Right atrium auricular region (tissue), 2 donors: Measurements from ENCODE around the gene DNAAF8. TPM values are rescaled to one million over a fixed set of nuclear protein-coding genes. Genes with fewer than 3 reads are reported as not detected.
"Not testable (repeated sequence)": the region's sequence is repeated elsewhere in the genome, so short reads cannot be mapped to it uniquely, and the experiment has no call there.

Experiments
- DNase-seq: peaks from one replicate; pipeline ENCODE4 v3.0.0-alpha.2; 2019; ENCODE audit warnings: low spot score
- H3K27ac ChIP-seq, 2 donors: fragments of 200-600 bp; sonication (generic); 1 replicate in 1 of 2; 2 replicates in 1 of 2; pipeline ENCODE4 v1.5.1; 2016 to 2019
- H3K27me3 ChIP-seq, 2 donors: fragments of 200-600 bp; sonication (generic); one replicate each; pipeline versions ENCODE4 v1.5.1 to v1.6.0; 2017 to 2019
- H3K36me3 ChIP-seq: fragments of 200-600 bp; sonication (generic); one replicate; pipeline ENCODE4 v1.5.1; 2016
- H3K4me1 ChIP-seq, 2 donors: fragments of 200-600 bp; sonication (generic); one replicate each; pipeline versions ENCODE4 v1.5.1 to v1.6.0; 2017 to 2019
- H3K4me3 ChIP-seq, 2 donors: fragments of 200-600 bp; sonication (generic); 1 replicate in 1 of 2; 2 replicates in 1 of 2; pipeline ENCODE4 v1.5.1; 2017 to 2019; ENCODE audit warnings: mild to moderate bottlenecking in 1 of 2, moderate library complexity in 1 of 2
- H3K9me3 ChIP-seq, 2 donors: fragments of 200-600 bp; sonication (generic); one replicate each; pipeline ENCODE4 v1.5.1; 2019
- CTCF ChIP-seq, 2 donors: fragments of 200-600 bp; sonication (generic); IDR thresholded peaks; one replicate each; pipeline ENCODE4 v1.5.1; 2019; ENCODE audit warnings: antibody characterized with exemption in 2 of 2
- total RNA-seq, 2 donors: library from RNA; depleted of rRNA; stranded (reverse); fragments of >200 nt; gene quantifications; one replicate each; pipeline ENCODE4 v1.1.0, GENCODE V29; 2016

The DNAAF8 gene
- total RNA-seq, 2 donors from 2014 or later, result 0.39 to 0.44 TPM

DNA sequence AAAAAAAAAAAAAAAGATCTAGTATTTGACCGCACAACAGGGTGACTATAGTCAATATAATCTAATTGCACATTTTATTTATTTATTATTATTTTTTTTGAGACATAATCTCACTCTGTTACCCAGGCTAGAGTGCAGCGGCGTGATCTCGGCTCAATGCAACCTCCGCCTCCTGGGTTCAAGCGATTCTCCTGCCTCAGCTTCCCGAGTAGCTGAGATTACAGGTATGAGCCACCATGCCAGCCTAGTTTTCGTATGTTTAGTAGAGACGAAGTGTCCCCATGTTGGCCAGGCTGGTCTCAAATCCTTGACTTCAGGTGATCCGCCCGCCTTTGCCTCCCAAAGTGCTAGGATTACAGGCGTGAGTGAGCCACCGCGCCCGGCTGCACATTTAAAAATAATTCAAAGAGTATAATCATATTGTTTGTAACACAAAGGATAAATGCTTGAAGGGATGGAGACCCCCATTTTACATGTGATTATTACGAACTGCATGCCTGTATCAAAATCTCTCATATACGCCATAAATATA is 1.1 kb upstream of the DNAAF8 start:
- no peak for TF ChIP-seq CTCF (IDR thresholded peaks at IDR 0.05)
- no peak for DNase-seq
- no peaks in the 10 kb centered on the region for H3K27me3 ChIP-seq
- peaks cover 8% of the 10 kb centered on the region for H3K36me3 ChIP-seq
- peak overlapping the region; percentile 70 to 99 for H3K4me3 ChIP-seq
- peak overlapping the region in 1 of 2 donors; percentile 74 for H3K27ac ChIP-seq
- H3K4me1 ChIP-seq, result peaks cover 0 to 9% of the 10 kb centered on the region in 2 donors
- no peaks in the 10 kb centered on the region for H3K9me3 ChIP-seq

GRCh38 chr16:4733747-4734062 is 632 bp upstream of the DNAAF8 start:
- peaks cover 8% of the 10 kb centered on the region for H3K36me3 ChIP-seq
- peaks cover 0 to 9% of the 10 kb centered on the region in 2 donors for H3K4me1 ChIP-seq
- H3K27ac ChIP-seq, result peak overlapping the region; percentile 74 to 84
- no peak for TF ChIP-seq CTCF (IDR thresholded peaks at IDR 0.05)
- no peaks in the 10 kb centered on the region for H3K27me3 ChIP-seq
- DNase-seq, result no peak
- H3K9me3 ChIP-seq, result no peaks in the 10 kb centered on the region
- H3K4me3 ChIP-seq, result peak overlapping the region; percentile 70 to 99

DNA sequence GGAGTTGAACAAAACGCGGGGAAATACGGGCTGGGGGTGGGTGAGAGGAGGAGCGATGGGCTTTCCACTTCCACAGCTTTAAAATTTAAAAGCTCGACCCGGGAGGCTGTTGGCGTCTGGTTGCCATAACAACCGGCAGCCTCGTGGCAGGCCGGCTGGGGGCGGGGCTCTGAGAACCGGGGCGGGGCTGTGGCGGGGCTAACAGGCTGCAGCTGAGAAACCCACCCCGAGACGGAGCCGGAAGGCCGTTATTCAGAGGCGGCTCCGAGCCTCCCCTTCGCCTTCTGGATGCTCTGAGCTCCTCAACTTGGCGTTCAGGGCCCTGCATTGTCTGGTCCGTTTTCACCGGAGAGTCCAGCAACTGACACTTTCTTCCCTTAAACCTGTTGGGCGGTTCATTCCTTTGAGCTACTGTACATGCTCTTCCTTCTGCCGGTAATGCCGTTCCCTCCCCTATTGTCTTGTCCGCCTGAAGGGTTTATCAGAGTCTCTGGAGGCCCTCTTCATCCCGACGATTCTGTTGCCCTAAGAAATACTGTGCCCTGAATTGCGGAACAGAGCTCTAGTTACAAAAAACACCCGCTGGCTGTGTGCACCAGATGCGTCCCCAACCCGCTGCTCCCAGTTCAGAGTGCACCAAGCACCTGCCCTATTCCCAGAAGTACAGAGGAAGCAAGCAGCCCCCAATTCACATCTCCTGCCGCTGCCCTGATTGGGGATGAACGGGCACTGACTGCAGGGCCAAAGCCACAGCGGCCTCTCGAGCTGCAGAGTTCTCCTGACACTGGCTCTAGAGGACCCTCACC is 596 bp downstream of the DNAAF8 start:
- DNase-seq, result peak; percentile 85
- Histone ChIP-seq H3K4me3 (peak overlapping the region; percentile 70 to 99), H3K27me3 (no peaks in the 10 kb centered on the region), H3K27ac (peak overlapping the region; percentile 74 to 84), H3K4me1 (peaks cover 0 to 9% of the 10 kb centered on the region in 2 donors), H3K36me3 (peaks cover under 1% of the 10 kb centered on the region), H3K9me3 (no peaks in the 10 kb centered on the region)
- TF ChIP-seq CTCF (IDR thresholded peaks at IDR 0.05), result no peak

GRCh38 chr16:4736546-4736945 is 2.2 kb downstream of the DNAAF8 start:
- no peaks in the 10 kb centered on the region for H3K27me3 ChIP-seq
- no peak for DNase-seq
- no peak overlapping the region for H3K27ac ChIP-seq
- TF ChIP-seq CTCF (IDR thresholded peaks at IDR 0.05), result no peak
- no peaks in the 10 kb centered on the region for H3K9me3 ChIP-seq
- no peaks in the 10 kb centered on the region for H3K36me3 ChIP-seq
- no peak overlapping the region for H3K4me3 ChIP-seq
- peaks cover 0 to 9% of the 10 kb centered on the region in 2 donors for H3K4me1 ChIP-seq

- Histone ChIP-seq H3K36me3 (no peaks in the 10 kb centered on the region), H3K27me3 (no peaks in the 10 kb centered on the region), H3K27ac (no peak overlapping the region), H3K9me3 (no peaks in the 10 kb centered on the region), H3K4me1 (peaks cover 0 to 9% of the 10 kb centered on the region in 2 donors), H3K4me3 (no peak overlapping the region)
- no peak for TF ChIP-seq CTCF (IDR thresholded peaks at IDR 0.05)
- no peak for DNase-seq
Observed at GRCh38 chr16:4737545-4737944, 3.2 kb downstream of the DNAAF8 start.

- not testable (repeated sequence) for H3K36me3 ChIP-seq, H3K27ac ChIP-seq, H3K9me3 ChIP-seq, H3K4me3 ChIP-seq, H3K4me1 ChIP-seq, H3K27me3 ChIP-seq, DNase-seq
Observed at GRCh38 chr16:4738370-4738769, 4.0 kb downstream of the DNAAF8 start.
